Lung (tissue), 12 donors: ENCODE data around the gene GPS1. TPM values are rescaled to one million over a fixed set of nuclear protein-coding genes. Genes with fewer than 3 reads are reported as not detected.

Source experiments
- ATAC-seq: fragments of 200-7000 bp; cut with Tn5 transposase; one replicate; pipeline ENCODE4 v1.9.1; 2020; ENCODE audit warnings: moderate number of reproducible peaks; ENCODE audit not compliant: insufficient read depth, low FRiP score
- DNase-seq, 3 donors: peaks; one replicate each; pipeline ENCODE4 v3.0.0-alpha.2; 2013 to 2017
- H3K27ac ChIP-seq, 2 donors: one replicate each; pipeline ENCODE4 v1.5.1; 2013; ENCODE audit warnings: mild to moderate bottlenecking in 2 of 2, moderate library complexity in 2 of 2, control low read depth in 1 of 2, inconsistent platforms in 1 of 2, low read depth in 1 of 2, low read length in 1 of 2
- H3K27me3 ChIP-seq, 3 donors: one replicate each; pipeline ENCODE4 v1.5.1; 2013; ENCODE audit warnings: low read length in 2 of 3; ENCODE audit not compliant: control insufficient read depth in 3 of 3, insufficient read depth in 3 of 3
- H3K36me3 ChIP-seq, 4 donors: one replicate each; pipeline ENCODE4 v1.5.1; 2013; ENCODE audit warnings: low read length in 4 of 4, mild to moderate bottlenecking in 1 of 4, moderate library complexity in 1 of 4; ENCODE audit not compliant: control insufficient read depth in 4 of 4, insufficient read depth in 4 of 4
- H3K4me1 ChIP-seq, 5 donors: one replicate each; pipeline ENCODE4 v1.5.1; 2013; ENCODE audit warnings: low read length in 5 of 5, mild to moderate bottlenecking in 2 of 5, moderate library complexity in 1 of 5; ENCODE audit not compliant: control insufficient read depth in 5 of 5, insufficient read depth in 5 of 5
- H3K4me3 ChIP-seq: one replicate; pipeline ENCODE4 v1.5.1; 2013; ENCODE audit warnings: mild to moderate bottlenecking, control low read depth, moderate library complexity
- H3K9ac ChIP-seq, 2 donors: one replicate each; pipeline ENCODE4 v1.5.1; 2013; ENCODE audit warnings: low read length in 2 of 2, control low read depth in 1 of 2; ENCODE audit not compliant: insufficient read depth in 1 of 2
- H3K9me3 ChIP-seq, 4 donors: one replicate each; pipeline ENCODE4 v1.5.1; 2013; ENCODE audit warnings: low read length in 3 of 4, mild to moderate bottlenecking in 1 of 4, moderate library complexity in 1 of 4; ENCODE audit not compliant: control insufficient read depth in 4 of 4, insufficient read depth in 3 of 4
- CTCF ChIP-seq: IDR thresholded peaks from 2 replicates; pipeline ENCODE4 v1.5.1; 2012; ENCODE audit warnings: mild to moderate bottlenecking; ENCODE audit errors: control extremely low read depth, extremely low read depth
- WGBS, 2 donors: extraction: QIAGEN DNeasy Blood & Tissue Kit; methylation state at CpG; one replicate each; pipeline ENCODE4 v1.1.7; 2013; 5-methylcytosine and 5-hydroxymethylcytosine counted together
- polyA plus RNA-seq, 2 donors: library from polyadenylated mRNA; stranded (reverse); fragments of 200-250 nt; gene quantifications; one replicate each; pipeline ENCODE4 v1.2.1, GENCODE V29; 2013
- total RNA-seq, 2 donors: library from RNA; depleted of rRNA in 1 of 2; stranded (reverse); fragments of >200 nt in 1 of 2; gene quantifications; one replicate each; pipeline ENCODE4 v1.2.1, GENCODE V29; 2014 to 2021
- donor health status: control.
- donor health status: control.
- donor health status: Bipolar disorder and iron deficiency.
- donor health status: healthy.
- donor health status: DM: yes; HTN: yes; CAD: no.

The GPS1 gene
- total and polyA plus RNA-seq, 4 donors = 71.0 to 102 (median 89.4) TPM

- Histone ChIP-seq H3K9ac (no peak overlapping the region), H3K9me3 (peaks cover 0 to 2% (median 0%) of the 10 kb centered on the region in 4 donors), H3K4me1 (no peaks in the 10 kb centered on the region), H3K27ac (no peak overlapping the region), H3K36me3 (peaks cover 4 to 80% (median 11%) of the 10 kb centered on the region in 4 donors), H3K27me3 (no peaks in the 10 kb centered on the region), H3K4me3 (no peak overlapping the region)
- WGBS, 2 donors = 96 to 97% methylated on average over 43 to 44 of the region's 44 CpGs
- no peak for TF ChIP-seq CTCF
- DNase-seq (no peak), ATAC-seq (no peak)
Observed at GRCh38 chr17:82080789-82081464, 29.2 kb downstream of the GPS1 start.

- Histone ChIP-seq H3K4me3 (no peak overlapping the region), H3K9ac (no peak overlapping the region), H3K4me1 (no peaks in the 10 kb centered on the region), H3K27me3 (no peaks in the 10 kb centered on the region), H3K27ac (no peak overlapping the region), H3K36me3 (peaks cover 4 to 86% (median 14%) of the 10 kb centered on the region in 4 donors), H3K9me3 (peaks cover 0 to 2% (median 0%) of the 10 kb centered on the region in 4 donors)
- 94 to 96% methylated on average over 17 to 19 of the region's 20 CpGs for WGBS, 2 donors
- ATAC-seq (no peak), DNase-seq (no peak)
- TF ChIP-seq CTCF = no peak
Observed at GRCh38 chr17:82081546-82081945, 29.8 kb downstream of the GPS1 start.

GRCh38 chr17:82081966-82082365, 30.3 kb downstream of the GPS1 start:
- Histone ChIP-seq H3K27ac (no peak overlapping the region), H3K4me3 (no peak overlapping the region), H3K9ac (no peak overlapping the region), H3K9me3 (peaks cover 0 to 2% (median 0%) of the 10 kb centered on the region in 4 donors), H3K36me3 (peaks cover 4 to 90% (median 17%) of the 10 kb centered on the region in 4 donors), H3K4me1 (no peaks in the 10 kb centered on the region), H3K27me3 (no peaks in the 10 kb centered on the region)
- no peak for TF ChIP-seq CTCF
- ATAC-seq (no peak), DNase-seq (no peak)
- 91% methylated on average over 16 to 22 of the region's 22 CpGs for WGBS, 2 donors
